Measurements from ENCODE around the gene KCNMB4. TPM values are rescaled to one million over a fixed set of nuclear protein-coding genes. Genes with fewer than 3 reads are reported as not detected.

The KCNMB4 gene
- total RNA-seq, 4 donors from 2014 or later: 6.6 to 10.3 (median 8.0) TPM

GRCh38 chr12:70398862-70399261, 32.8 kb downstream of the KCNMB4 start:
- Histone ChIP-seq H3K27ac (replicated peaks in 1 of 4) (no peak overlapping the region), H3K4me1 (no peaks in the 10 kb centered on the region), H3K27me3 (no peaks in the 10 kb centered on the region), H3K36me3 (peaks cover 0 to 4% (median 0%) of the 10 kb centered on the region in 4 donors), H3K9me3 (no peaks in the 10 kb centered on the region), H3K4me3 (no peak overlapping the region)
- intact Hi-C loops (cut with DNase I): no loop called here
- no peak for TF ChIP-seq EP300 (IDR thresholded peaks at IDR 0.05)
- no peak for TF ChIP-seq POLR2A (IDR thresholded peaks at IDR 0.05; ENCODE audit: low read depth)
- TF ChIP-seq POLR2AphosphoS5 (IDR thresholded peaks at IDR 0.05): no peak
- no peak for TF ChIP-seq CTCF (IDR thresholded peaks at IDR 0.05)
- whole genome bisulfite sequencing: 88% methylated on average over 3 of the region's 3 CpGs
- no peak for DNase-seq (ENCODE audit: extremely low spot score)

- 70% methylated on average over 6 of the region's 6 CpGs for WGBS
- Histone ChIP-seq H3K9me3 (no peaks in the 10 kb centered on the region), H3K4me3 (no peak overlapping the region), H3K36me3 (peaks cover 0 to 4% (median 0%) of the 10 kb centered on the region in 4 donors), H3K27me3 (no peaks in the 10 kb centered on the region), H3K27ac (replicated peaks in 1 of 4) (no peak overlapping the region), H3K4me1 (no peaks in the 10 kb centered on the region)
- DNase-seq (ENCODE audit: extremely low spot score): no peak
- TF ChIP-seq POLR2A (IDR thresholded peaks at IDR 0.05; ENCODE audit: low read depth) (no peak), CTCF (IDR thresholded peaks at IDR 0.05) (no peak), POLR2AphosphoS5 (IDR thresholded peaks at IDR 0.05) (no peak), EP300 (IDR thresholded peaks at IDR 0.05) (no peak)
- intact Hi-C loops (cut with DNase I): no loop called here
Observed at GRCh38 chr12:70399311-70399710, 33.2 kb downstream of the KCNMB4 start.

GRCh38 chr12:70400124-70400523, 34.0 kb downstream of the KCNMB4 start:
- Histone ChIP-seq H3K9me3 (no peaks in the 10 kb centered on the region), H3K27me3 (no peaks in the 10 kb centered on the region), H3K4me1 (no peaks in the 10 kb centered on the region), H3K27ac (replicated peaks in 1 of 4) (no peak overlapping the region), H3K36me3 (peaks cover 0 to 4% (median 0%) of the 10 kb centered on the region in 4 donors), H3K4me3 (no peak overlapping the region)
- TF ChIP-seq POLR2A (IDR thresholded peaks at IDR 0.05; ENCODE audit: low read depth) (no peak), CTCF (IDR thresholded peaks at IDR 0.05) (no peak), POLR2AphosphoS5 (IDR thresholded peaks at IDR 0.05) (no peak), EP300 (IDR thresholded peaks at IDR 0.05) (no peak)
- 64% methylated on average over 3 of the region's 3 CpGs for WGBS
- no peak for DNase-seq (ENCODE audit: extremely low spot score)
- intact Hi-C loops (cut with DNase I): no loop called here

- Histone ChIP-seq H3K36me3 (peaks cover 0 to 4% (median 0%) of the 10 kb centered on the region in 4 donors), H3K4me1 (no peaks in the 10 kb centered on the region), H3K27me3 (no peaks in the 10 kb centered on the region), H3K4me3 (no peak overlapping the region), H3K9me3 (no peaks in the 10 kb centered on the region), H3K27ac (replicated peaks in 1 of 4) (no peak overlapping the region)
- 79% methylated on average over 1 of the region's 1 CpG for WGBS
- TF ChIP-seq CTCF (IDR thresholded peaks at IDR 0.05): no peak
- TF ChIP-seq POLR2A (IDR thresholded peaks at IDR 0.05; ENCODE audit: low read depth): no peak
- TF ChIP-seq EP300 (IDR thresholded peaks at IDR 0.05): no peak
- no peak for TF ChIP-seq POLR2AphosphoS5 (IDR thresholded peaks at IDR 0.05)
- intact Hi-C loops (cut with DNase I): no loop called here
- no peak for DNase-seq (ENCODE audit: extremely low spot score)
Observed at GRCh38 chr12:70402597-70402996, 36.5 kb downstream of the KCNMB4 start.

- H3K27ac ChIP-seq (replicated peaks in 1 of 4): no peak overlapping the region
- intact Hi-C loops (cut with DNase I): no loop called here
Observed at GRCh38 chr12:70403826-70404225, 37.7 kb downstream of the KCNMB4 start.

More at GRCh38 chr12:70403826-70404225, 37.7 kb downstream of the KCNMB4 start:
- DNase-seq (ENCODE audit: extremely low spot score): no peak
- Histone ChIP-seq H3K36me3 (peaks cover 0 to 4% (median 0%) of the 10 kb centered on the region in 4 donors), H3K4me3 (no peak overlapping the region), H3K4me1 (no peaks in the 10 kb centered on the region), H3K27me3 (no peaks in the 10 kb centered on the region), H3K9me3 (no peaks in the 10 kb centered on the region)
- TF ChIP-seq CTCF (IDR thresholded peaks at IDR 0.05) (no peak), POLR2AphosphoS5 (IDR thresholded peaks at IDR 0.05) (no peak), POLR2A (IDR thresholded peaks at IDR 0.05; ENCODE audit: low read depth) (no peak), EP300 (IDR thresholded peaks at IDR 0.05) (no peak)

All from esophagus muscularis mucosa (tissue), 4 donors.